HL-60 (cell line): ENCODE results near the gene PLEKHG3.
A peak's percentile ranks its signal among the peaks of the same experiment; 100 is the strongest.

Experiments used
- DNase-seq, 2 experiments: peaks; one replicate each; pipeline ENCODE4 v3.0.0-alpha.2; 2010 to 2020; ENCODE audit warnings: low read depth in 1 of 2, low spot score in 1 of 2
- H3K27ac ChIP-seq: fragments of 250-450 bp; sonication (Bioruptor Pico); replicated peaks from 2 replicates; pipeline ENCODE4 v1.5.1; 2020; ENCODE audit warnings: mild to moderate bottlenecking, moderate library complexity
- H3K27me3 ChIP-seq: fragments of 250-450 bp; sonication (Bioruptor Pico); 2 replicates; pipeline ENCODE4 v1.5.1; 2021; ENCODE audit warnings: mild to moderate bottlenecking, moderate library complexity; ENCODE audit not compliant: insufficient read depth, poor library complexity, severe bottlenecking
- H3K4me3 ChIP-seq: replicated peaks from 2 replicates; pipeline ENCODE4 v1.5.1; 2011; ENCODE audit warnings: mild to moderate bottlenecking, control low read depth, low read length; ENCODE audit not compliant: insufficient read depth
- CTCF ChIP-seq: IDR thresholded peaks from one replicate; pipeline ENCODE4 v1.5.1; 2011; ENCODE audit warnings: low read length, control low read depth, inconsistent platforms; ENCODE audit not compliant: insufficient read depth
- GABPA ChIP-seq: IDR thresholded peaks from 2 replicates; pipeline ENCODE4 v1.6.1; 2012; ENCODE audit warnings: low read depth
- POLR2AphosphoS5 ChIP-seq: IDR thresholded peaks from 2 replicates; pipeline ENCODE4 v1.6.1; 2012; ENCODE audit warnings: low read depth
- REST ChIP-seq: IDR thresholded peaks from 2 replicates; pipeline ENCODE4 v1.6.1; 2012; ENCODE audit warnings: low read depth; ENCODE audit not compliant: insufficient replicate concordance
- SPI1 ChIP-seq: IDR thresholded peaks from 2 replicates; pipeline ENCODE4 v1.6.1; 2012; ENCODE audit warnings: low read depth, mild to moderate bottlenecking, borderline replicate concordance

Gene PLEKHG3

GRCh38 chr14:64759555-64759938 lies 55.3 kb downstream of the PLEKHG3 start:
- Histone ChIP-seq H3K27ac (no peak overlapping the region), H3K4me3 (no peak overlapping the region), H3K27me3 (no peaks in the 10 kb centered on the region)
- DNase-seq: no peak
- no peak for TF ChIP-seq CTCF
- TF ChIP-seq REST: no peak
- TF ChIP-seq GABPA: no peak
- TF ChIP-seq SPI1: no peak
- TF ChIP-seq POLR2AphosphoS5: no peak

GRCh38 chr14:64760146-64760755 lies 56.0 kb downstream of the PLEKHG3 start:
- H3K27ac ChIP-seq: no peak overlapping the region
- no peaks in the 10 kb centered on the region for H3K27me3 ChIP-seq
- no peak overlapping the region for H3K4me3 ChIP-seq
- DNase-seq: peak in 1 of 2 experiments; percentile 32
- TF ChIP-seq POLR2AphosphoS5: no peak
- TF ChIP-seq GABPA: no peak
- TF ChIP-seq CTCF: peak; percentile 34
- no peak for TF ChIP-seq REST
- TF ChIP-seq SPI1: no peak

- H3K27ac ChIP-seq: no peak overlapping the region
- H3K4me3 ChIP-seq: no peak overlapping the region
- DNase-seq: no peak
- no peaks in the 10 kb centered on the region for H3K27me3 ChIP-seq
- TF ChIP-seq GABPA: no peak
- TF ChIP-seq REST: no peak
- no peak for TF ChIP-seq POLR2AphosphoS5
Measured at GRCh38 chr14:64760916-64761315, 56.7 kb downstream of the PLEKHG3 start.
